HCT116 (cell line): ENCODE results near the gene TMC1. TPM values are rescaled to one million over a fixed set of nuclear protein-coding genes. Genes with fewer than 3 reads are reported as not detected.

Source experiments
- ATAC-seq: fragments of 200-7000 bp; cut with Tn5 transposase; 2 replicates; pipeline ENCODE4 v1.9.1; 2020; ENCODE audit warnings: mild to moderate bottlenecking, moderate library complexity
- BruUV-seq: library from RNA; stranded (reverse); fragments of 400-500 nt; replicated peaks from 2 replicates; lab custom pipeline; 2021; lab: Mats Ljungman, UMichigan
- CTCF ChIA-PET: fragments of 300-600 bp; sonication (Branson Sonifier 250); formaldehyde crosslinking; loops from one replicate; lab custom pipeline; 2021; ENCODE audit warnings: antibody characterized with exemption; lab: Charles Lee
- POLR2A ChIA-PET: fragments of 300-600, 350-600 bp; sonication (Branson Sonifier 250); formaldehyde crosslinking; loops from one replicate; lab custom pipeline; 2021; ENCODE audit warnings: antibody characterized with exemption; lab: Charles Lee
- RAD21 ChIA-PET, 2 experiments: fragments of 300-600 bp; sonication (Branson Sonifier 250); formaldehyde crosslinking; loops; one replicate each; lab custom pipeline; 2023; ENCODE audit warnings: low total read pairs in 2 of 2; ENCODE audit not compliant: uncharacterized antibody in 2 of 2, unreplicated experiment in 2 of 2, low non-redundant PET in 1 of 2; lab: Charles Lee
- DNase-seq: peaks from one replicate; pipeline ENCODE4 v3.0.0-alpha.2; 2010; ENCODE audit warnings: low read depth, low spot score
- H2AFZ ChIP-seq: fragments of 200-600 bp; shearing (Covaris generic), sonication (generic); 2 replicates; pipeline ENCODE4 v1.6.1; 2017; ENCODE audit warnings: low read depth, mixed run types, mixed read lengths, antibody characterized with exemption, low read length; ENCODE audit not compliant: poor library complexity, severe bottlenecking
- H3K27ac ChIP-seq: 2 replicates; pipeline ENCODE4 v1.5.1; 2012; ENCODE audit warnings: low read depth, low read length
- H3K27me3 ChIP-seq: fragments of 200-600 bp; sonication (generic); 2 replicates; pipeline ENCODE4 v1.6.1; 2016; ENCODE audit warnings: mixed run types, low read length, mixed read lengths; ENCODE audit not compliant: insufficient read depth
- H3K36me3 ChIP-seq, 2 experiments: fragments of 200-500 bp in 1 of 2; fragments of 200-600 bp in 1 of 2; sonication (Bioruptor generic) in 1 of 2; sonication (generic) in 1 of 2; 2 replicates each; pipeline versions ENCODE4 v1.5.1 to v1.6.1; 2014 to 2016; ENCODE audit warnings: low read length in 2 of 2, inconsistent platforms in 1 of 2, mixed read lengths in 1 of 2, mixed run types in 1 of 2; ENCODE audit not compliant: insufficient read depth in 2 of 2, control insufficient read depth in 1 of 2
- H3K4me1 ChIP-seq, 2 experiments: fragments of 200-600 bp in 1 of 2; sonication (generic) in 1 of 2; 2 replicates each; pipeline versions ENCODE4 v1.5.1 to v1.6.1; 2012 to 2017; ENCODE audit warnings: low read length in 2 of 2, inconsistent platforms in 1 of 2, mild to moderate bottlenecking in 1 of 2, mixed read lengths in 1 of 2, mixed run types in 1 of 2, moderate library complexity in 1 of 2; ENCODE audit not compliant: insufficient read depth in 2 of 2, control insufficient read depth in 1 of 2
- H3K4me2 ChIP-seq: fragments of 200-600 bp; sonication (generic); 2 replicates; pipeline ENCODE4 v1.6.1; 2017; ENCODE audit warnings: mixed run types, low read length, mixed read lengths
- H3K4me3 ChIP-seq, 2 experiments: fragments of 200-600 bp in 1 of 2; sonication (generic) in 1 of 2; replicated peaks in 1 of 2; 2 replicates each; pipeline ENCODE4 v1.5.1; 2011 to 2016; ENCODE audit warnings: low read length in 2 of 2, control low read depth in 1 of 2, low read depth in 1 of 2, mild to moderate bottlenecking in 1 of 2, mixed read lengths in 1 of 2, mixed run types in 1 of 2
- H3K79me2 ChIP-seq: fragments of 200-600 bp; sonication (generic); 2 replicates; pipeline ENCODE4 v1.6.1; 2017; ENCODE audit warnings: mild to moderate bottlenecking, mixed run types, low read length, moderate library complexity, mixed read lengths; ENCODE audit not compliant: insufficient read depth
- H3K9ac ChIP-seq: fragments of 200-600 bp; sonication (generic); 2 replicates; pipeline ENCODE4 v1.6.1; 2016; ENCODE audit warnings: low read length, mixed read lengths
- H3K9me2 ChIP-seq: fragments of 200-600 bp; sonication (generic), shearing (Covaris generic); 2 replicates; pipeline ENCODE4 v1.6.1; 2017; ENCODE audit warnings: mixed run types, mild to moderate bottlenecking, moderate library complexity; ENCODE audit not compliant: insufficient read depth
- H3K9me3 ChIP-seq, 2 experiments: fragments of 200-500 bp in 1 of 2; fragments of 200-600 bp in 1 of 2; sonication (Bioruptor generic) in 1 of 2; sonication (generic) in 1 of 2; 2 replicates each; pipeline ENCODE4 v1.6.1; 2014 to 2017; ENCODE audit warnings: low read length in 2 of 2, mixed read lengths in 2 of 2, inconsistent platforms in 1 of 2, low read depth in 1 of 2, mild to moderate bottlenecking in 1 of 2, mixed run types in 1 of 2, moderate library complexity in 1 of 2; ENCODE audit not compliant: control insufficient read depth in 1 of 2, insufficient read depth in 1 of 2
- H4K20me1 ChIP-seq: fragments of 200-600 bp; sonication (generic), shearing (Covaris generic); 2 replicates; pipeline ENCODE4 v1.6.1; 2017; ENCODE audit warnings: mixed run types, mild to moderate bottlenecking, moderate library complexity; ENCODE audit not compliant: insufficient read depth
- ELF1 ChIP-seq: IDR thresholded peaks from 2 replicates; pipeline ENCODE4 v1.6.1; 2012; ENCODE audit warnings: low read depth, borderline replicate concordance
- EZH2 ChIP-seq: fragments of 200-600 bp; sonication (generic); IDR thresholded peaks from 2 replicates; pipeline ENCODE4 v1.6.1; 2017; ENCODE audit warnings: antibody characterized with exemption, mixed run types
- EZH2phosphoT487 ChIP-seq: fragments of 200-600 bp; IDR thresholded peaks from 2 replicates; pipeline ENCODE4 v1.6.1; 2018; ENCODE audit warnings: antibody characterized with exemption, borderline replicate concordance
- JUND ChIP-seq: IDR thresholded peaks from 2 replicates; pipeline ENCODE4 v1.6.1; 2012
- POLR2A ChIP-seq: IDR thresholded peaks from 2 replicates; pipeline ENCODE4 v1.7.0; 2011; ENCODE audit warnings: borderline replicate concordance; ENCODE audit not compliant: insufficient read depth, insufficient read length; ENCODE audit errors: extremely low read depth
- POLR2AphosphoS5 ChIP-seq: IDR thresholded peaks from 2 replicates; pipeline ENCODE4 v1.6.1; 2011; ENCODE audit warnings: mild to moderate bottlenecking, low read depth, low read length, moderate library complexity
- RAD21 ChIP-seq: IDR thresholded peaks from 2 replicates; pipeline ENCODE4 v1.6.1; 2012; ENCODE audit warnings: low read depth, mild to moderate bottlenecking
- SP1 ChIP-seq: IDR thresholded peaks from 2 replicates; pipeline ENCODE4 v1.6.1; 2012; ENCODE audit warnings: low read depth
- YY1 ChIP-seq: IDR thresholded peaks from 2 replicates; pipeline ENCODE4 v1.6.1; 2011; ENCODE audit warnings: low read length, low read depth, moderate library complexity, mild to moderate bottlenecking; ENCODE audit not compliant: insufficient replicate concordance; ENCODE audit errors: extremely low read depth
- ZFX ChIP-seq: fragments of 450-650 bp; IDR thresholded peaks from 2 replicates; pipeline ENCODE4 v1.6.1; 2017
- intact Hi-C: fragments of 100-400 bp; cut with micrococcal nuclease; formaldehyde crosslinking; loops from 2 replicates; pipeline ENCODE4 v1.10.0; 2022
- total RNA-seq: library from RNA; stranded (reverse); gene quantifications from one replicate; pipeline ENCODE4 v1.2.1, GENCODE V29; 2021; ENCODE audit not compliant: unreplicated experiment
- TF ChIP-seq, protein P1 (sequence below): IDR thresholded peaks from 2 replicates; pipeline ENCODE4 v1.6.1; 2012
- TF ChIP-seq, protein P2 (sequence below): IDR thresholded peaks from 2 replicates; pipeline ENCODE4 v1.6.1; 2012; ENCODE audit warnings: low read depth
- TF ChIP-seq, protein P3 (sequence below), 3 experiments: fragments of 200-600 bp in 1 of 3; sonication (generic) in 1 of 3; IDR thresholded peaks in 2 of 3; conservative IDR thresholded peaks in 1 of 3; 2 replicates each; pipeline ENCODE4 v1.5.1; 2012 to 2017; ENCODE audit warnings: low read depth in 2 of 3, low read length in 2 of 3, antibody characterized with exemption in 1 of 3, borderline replicate concordance in 1 of 3, control low read depth in 1 of 3, mild to moderate bottlenecking in 1 of 3, mixed read lengths in 1 of 3, mixed run types in 1 of 3, moderate library complexity in 1 of 3; ENCODE audit not compliant: insufficient read depth in 1 of 3
- TF ChIP-seq, protein P4 (sequence below): IDR thresholded peaks from 2 replicates; pipeline ENCODE4 v1.6.1; 2011; ENCODE audit warnings: mild to moderate bottlenecking, low read length, moderate library complexity; ENCODE audit not compliant: insufficient replicate concordance; ENCODE audit errors: extremely low read depth

The TMC1 gene
- total RNA-seq, 1 experiment from 2014 or later: 0.57 TPM

DNA sequence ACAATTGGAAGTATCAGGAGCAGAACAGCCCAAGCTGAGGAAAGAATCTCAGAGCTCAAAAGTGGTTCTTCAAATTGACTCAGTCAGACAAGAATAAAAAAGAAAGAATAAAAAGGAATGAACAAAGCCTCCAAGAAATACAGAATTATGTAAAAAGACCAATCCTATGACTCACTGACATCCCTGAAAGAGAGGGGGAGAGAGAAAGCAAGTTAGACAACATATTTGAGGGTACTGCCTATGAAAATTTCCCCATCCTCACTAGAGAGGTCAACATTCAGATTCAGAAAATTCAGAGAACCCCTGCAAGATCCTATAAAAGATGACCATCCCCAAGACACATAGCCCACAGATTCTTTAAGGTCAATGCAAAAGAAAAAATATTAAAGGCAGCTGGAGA, 258.2 kb downstream of the TMC1 start:
- Histone ChIP-seq H4K20me1 (no peaks in the 10 kb centered on the region), H3K27ac (no peak overlapping the region), H3K36me3 (no peaks in the 10 kb centered on the region), H3K9me2 (no peaks in the 10 kb centered on the region), H3K9ac (no peak overlapping the region), H3K4me3 (no peak overlapping the region), H3K27me3 (no peaks in the 10 kb centered on the region), H3K4me2 (no peak overlapping the region), H3K4me1 (no peaks in the 10 kb centered on the region), H3K9me3 (no peaks in the 10 kb centered on the region), H3K79me2 (no peaks in the 10 kb centered on the region), H2AFZ (no peak overlapping the region)
- TF ChIP-seq JUND (no peak), RAD21 (no peak), POLR2AphosphoS5 (no peak), ELF1 (no peak), EZH2phosphoT487 (no peak), ZFX (no peak), YY1 (no peak), SP1 (no peak), POLR2A (no peak), EZH2 (no peak)
- TF ChIP-seq, protein P1, sequence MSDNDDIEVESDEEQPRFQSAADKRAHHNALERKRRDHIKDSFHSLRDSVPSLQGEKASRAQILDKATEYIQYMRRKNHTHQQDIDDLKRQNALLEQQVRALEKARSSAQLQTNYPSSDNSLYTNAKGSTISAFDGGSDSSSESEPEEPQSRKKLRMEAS: no peak
- TF ChIP-seq, protein P2, sequence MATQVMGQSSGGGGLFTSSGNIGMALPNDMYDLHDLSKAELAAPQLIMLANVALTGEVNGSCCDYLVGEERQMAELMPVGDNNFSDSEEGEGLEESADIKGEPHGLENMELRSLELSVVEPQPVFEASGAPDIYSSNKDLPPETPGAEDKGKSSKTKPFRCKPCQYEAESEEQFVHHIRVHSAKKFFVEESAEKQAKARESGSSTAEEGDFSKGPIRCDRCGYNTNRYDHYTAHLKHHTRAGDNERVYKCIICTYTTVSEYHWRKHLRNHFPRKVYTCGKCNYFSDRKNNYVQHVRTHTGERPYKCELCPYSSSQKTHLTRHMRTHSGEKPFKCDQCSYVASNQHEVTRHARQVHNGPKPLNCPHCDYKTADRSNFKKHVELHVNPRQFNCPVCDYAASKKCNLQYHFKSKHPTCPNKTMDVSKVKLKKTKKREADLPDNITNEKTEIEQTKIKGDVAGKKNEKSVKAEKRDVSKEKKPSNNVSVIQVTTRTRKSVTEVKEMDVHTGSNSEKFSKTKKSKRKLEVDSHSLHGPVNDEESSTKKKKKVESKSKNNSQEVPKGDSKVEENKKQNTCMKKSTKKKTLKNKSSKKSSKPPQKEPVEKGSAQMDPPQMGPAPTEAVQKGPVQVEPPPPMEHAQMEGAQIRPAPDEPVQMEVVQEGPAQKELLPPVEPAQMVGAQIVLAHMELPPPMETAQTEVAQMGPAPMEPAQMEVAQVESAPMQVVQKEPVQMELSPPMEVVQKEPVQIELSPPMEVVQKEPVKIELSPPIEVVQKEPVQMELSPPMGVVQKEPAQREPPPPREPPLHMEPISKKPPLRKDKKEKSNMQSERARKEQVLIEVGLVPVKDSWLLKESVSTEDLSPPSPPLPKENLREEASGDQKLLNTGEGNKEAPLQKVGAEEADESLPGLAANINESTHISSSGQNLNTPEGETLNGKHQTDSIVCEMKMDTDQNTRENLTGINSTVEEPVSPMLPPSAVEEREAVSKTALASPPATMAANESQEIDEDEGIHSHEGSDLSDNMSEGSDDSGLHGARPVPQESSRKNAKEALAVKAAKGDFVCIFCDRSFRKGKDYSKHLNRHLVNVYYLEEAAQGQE: no peak
- TF ChIP-seq, protein P3, sequence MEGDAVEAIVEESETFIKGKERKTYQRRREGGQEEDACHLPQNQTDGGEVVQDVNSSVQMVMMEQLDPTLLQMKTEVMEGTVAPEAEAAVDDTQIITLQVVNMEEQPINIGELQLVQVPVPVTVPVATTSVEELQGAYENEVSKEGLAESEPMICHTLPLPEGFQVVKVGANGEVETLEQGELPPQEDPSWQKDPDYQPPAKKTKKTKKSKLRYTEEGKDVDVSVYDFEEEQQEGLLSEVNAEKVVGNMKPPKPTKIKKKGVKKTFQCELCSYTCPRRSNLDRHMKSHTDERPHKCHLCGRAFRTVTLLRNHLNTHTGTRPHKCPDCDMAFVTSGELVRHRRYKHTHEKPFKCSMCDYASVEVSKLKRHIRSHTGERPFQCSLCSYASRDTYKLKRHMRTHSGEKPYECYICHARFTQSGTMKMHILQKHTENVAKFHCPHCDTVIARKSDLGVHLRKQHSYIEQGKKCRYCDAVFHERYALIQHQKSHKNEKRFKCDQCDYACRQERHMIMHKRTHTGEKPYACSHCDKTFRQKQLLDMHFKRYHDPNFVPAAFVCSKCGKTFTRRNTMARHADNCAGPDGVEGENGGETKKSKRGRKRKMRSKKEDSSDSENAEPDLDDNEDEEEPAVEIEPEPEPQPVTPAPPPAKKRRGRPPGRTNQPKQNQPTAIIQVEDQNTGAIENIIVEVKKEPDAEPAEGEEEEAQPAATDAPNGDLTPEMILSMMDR (IDR thresholded peaks at IDR 0.05 in 2 of 3, conservative IDR thresholded peaks at IDR 0.05 in 1 of 3; ENCODE audit: borderline replicate concordance in 1 of 3, insufficient read depth in 1 of 3, low read depth in 2 of 3, low read length in 2 of 3): no peak
- TF ChIP-seq, protein P4, sequence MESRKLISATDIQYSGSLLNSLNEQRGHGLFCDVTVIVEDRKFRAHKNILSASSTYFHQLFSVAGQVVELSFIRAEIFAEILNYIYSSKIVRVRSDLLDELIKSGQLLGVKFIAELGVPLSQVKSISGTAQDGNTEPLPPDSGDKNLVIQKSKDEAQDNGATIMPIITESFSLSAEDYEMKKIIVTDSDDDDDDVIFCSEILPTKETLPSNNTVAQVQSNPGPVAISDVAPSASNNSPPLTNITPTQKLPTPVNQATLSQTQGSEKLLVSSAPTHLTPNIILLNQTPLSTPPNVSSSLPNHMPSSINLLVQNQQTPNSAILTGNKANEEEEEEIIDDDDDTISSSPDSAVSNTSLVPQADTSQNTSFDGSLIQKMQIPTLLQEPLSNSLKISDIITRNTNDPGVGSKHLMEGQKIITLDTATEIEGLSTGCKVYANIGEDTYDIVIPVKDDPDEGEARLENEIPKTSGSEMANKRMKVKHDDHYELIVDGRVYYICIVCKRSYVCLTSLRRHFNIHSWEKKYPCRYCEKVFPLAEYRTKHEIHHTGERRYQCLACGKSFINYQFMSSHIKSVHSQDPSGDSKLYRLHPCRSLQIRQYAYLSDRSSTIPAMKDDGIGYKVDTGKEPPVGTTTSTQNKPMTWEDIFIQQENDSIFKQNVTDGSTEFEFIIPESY: no peak
- DNase-seq: no peak
- RAD21 ChIA-PET: no interaction called here
- CTCF ChIA-PET: no interaction called here
- BruUV-seq: no TSS peak
- intact Hi-C loops: no loop called here
- no peak for ATAC-seq
- POLR2A ChIA-PET: interaction anchor here (0.6 kb wide), 1 partner anchor 17 kb away, joined by 3 read pairs; no protein-coding TSS in a partner anchor
